ENCODE results near the gene ZFAND3. TPM values are rescaled to one million over a fixed set of nuclear protein-coding genes. Genes with fewer than 3 reads are reported as not detected.

ZFAND3 gene
- total and polyA plus RNA-seq, 2 experiments from 2014 or later: 16.9 to 28.2 TPM

GRCh38 chr6:37893257-37893656, 73.7 kb downstream of the ZFAND3 start:
- no peak for DNase-seq (ENCODE audit: low spot score)
- Mint-ChIP-seq H3K36me3 (ENCODE audit: low read depth) (no peaks in the 10 kb centered on the region), H3K4me1 (peaks cover 16% of the 10 kb centered on the region; the same call in 2 of the 3 replicates), H3K27me3 (ENCODE audit: insufficient read depth, low read depth, poor library complexity) (peaks cover 2% of the 10 kb centered on the region), H3K4me3 (no peak overlapping the region), H3K27ac (no peak overlapping the region), H3K9me3 (no peaks in the 10 kb centered on the region)
- TF ChIP-seq ZNF114 (CRISPR knock-in tag; IDR thresholded peaks at IDR 0.05) (no peak), ZNF462 (CRISPR knock-in tag; IDR thresholded peaks at IDR 0.05) (no peak), NANOG (IDR thresholded peaks at IDR 0.05; ENCODE audit: borderline replicate concordance) (no peak), ZNF331 (CRISPR knock-in tag; IDR thresholded peaks at IDR 0.05; ENCODE audit: low read depth) (no peak), JUNB (IDR thresholded peaks at IDR 0.05; ENCODE audit: unreplicated experiment) (no peak), REST (IDR thresholded peaks at IDR 0.05; ENCODE audit: unreplicated experiment) (no peak), EZH2 (IDR thresholded peaks at IDR 0.05; ENCODE audit: low read depth, unreplicated experiment) (no peak), EZH2phosphoT487 (IDR thresholded peaks at IDR 0.05; ENCODE audit: unreplicated experiment) (no peak), CTCF (conservative IDR thresholded peaks at IDR 0.05; ENCODE audit: low read depth in 2 of 2) (no peak), POLR2AphosphoS5 (IDR thresholded peaks at IDR 0.05; ENCODE audit: low read depth) (no peak), ETS1 (IDR thresholded peaks at IDR 0.05) (no peak), CREB1 (CRISPR knock-in tag; IDR thresholded peaks at IDR 0.05; ENCODE audit: low read depth) (no peak), STAT1 (IDR thresholded peaks at IDR 0.05; ENCODE audit: unreplicated experiment) (no peak)
- Histone ChIP-seq H3K9me2 (ENCODE audit: insufficient read depth) (no peaks in the 10 kb centered on the region), H2AFZ (no peak overlapping the region), H3K36me3 (ENCODE audit: insufficient read depth) (no peaks in the 10 kb centered on the region), H3K27me3 (ENCODE audit: insufficient read depth) (no peaks in the 10 kb centered on the region), H3K4me1 (ENCODE audit: insufficient read depth) (peaks cover 7% of the 10 kb centered on the region), H3K27ac (ENCODE audit: low read depth) (no peak overlapping the region), H3K4me2 (no peak overlapping the region), H3K4me3 (no peak overlapping the region), H4K20me1 (replicated peaks; ENCODE audit: insufficient read depth) (peaks cover 8% of the 10 kb centered on the region), H3K79me2 (replicated peaks; ENCODE audit: insufficient read depth) (peaks cover 71% of the 10 kb centered on the region), H3F3A (replicated peaks; ENCODE audit: low read depth) (no peaks in the 10 kb centered on the region)
- ATAC-seq: no peak

Measured in GM23338 (cell line).